ENCODE data around the gene CNTFR. TPM values are rescaled to one million over a fixed set of nuclear protein-coding genes. Genes with fewer than 3 reads are reported as not detected.

Gene CNTFR
- total and polyA plus RNA-seq, 10 of the 15 experiments (the other 5 are each of a cell fraction or from before 2014, with no cell fraction given), result not detected

DNA sequence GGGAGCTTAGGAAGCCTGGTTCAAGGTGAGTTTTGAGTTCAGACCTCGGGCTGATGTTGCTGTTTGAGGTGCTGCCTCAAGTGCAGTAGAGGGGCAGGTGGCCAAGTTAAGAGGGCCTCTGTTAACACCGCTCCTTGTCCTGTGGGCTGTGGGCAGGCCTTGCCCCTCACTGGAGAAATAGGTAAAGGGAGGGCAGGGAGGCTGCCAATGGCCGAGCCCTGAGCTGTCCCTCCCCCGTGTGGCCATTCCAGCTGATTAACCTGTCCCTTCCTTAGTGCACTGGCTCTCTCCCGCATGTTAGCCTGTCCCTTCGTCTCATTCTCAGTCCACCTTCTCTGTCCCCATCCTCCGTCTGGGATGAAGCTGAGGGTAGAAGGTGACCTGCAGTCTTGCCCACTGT, 21.4 kb downstream of the CNTFR start (continued):
- TF ChIP-seq, protein P1, sequence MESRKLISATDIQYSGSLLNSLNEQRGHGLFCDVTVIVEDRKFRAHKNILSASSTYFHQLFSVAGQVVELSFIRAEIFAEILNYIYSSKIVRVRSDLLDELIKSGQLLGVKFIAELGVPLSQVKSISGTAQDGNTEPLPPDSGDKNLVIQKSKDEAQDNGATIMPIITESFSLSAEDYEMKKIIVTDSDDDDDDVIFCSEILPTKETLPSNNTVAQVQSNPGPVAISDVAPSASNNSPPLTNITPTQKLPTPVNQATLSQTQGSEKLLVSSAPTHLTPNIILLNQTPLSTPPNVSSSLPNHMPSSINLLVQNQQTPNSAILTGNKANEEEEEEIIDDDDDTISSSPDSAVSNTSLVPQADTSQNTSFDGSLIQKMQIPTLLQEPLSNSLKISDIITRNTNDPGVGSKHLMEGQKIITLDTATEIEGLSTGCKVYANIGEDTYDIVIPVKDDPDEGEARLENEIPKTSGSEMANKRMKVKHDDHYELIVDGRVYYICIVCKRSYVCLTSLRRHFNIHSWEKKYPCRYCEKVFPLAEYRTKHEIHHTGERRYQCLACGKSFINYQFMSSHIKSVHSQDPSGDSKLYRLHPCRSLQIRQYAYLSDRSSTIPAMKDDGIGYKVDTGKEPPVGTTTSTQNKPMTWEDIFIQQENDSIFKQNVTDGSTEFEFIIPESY (IDR thresholded peaks at IDR 0.05), result no peak
- no peak for TF ChIP-seq IKZF1 (conservative IDR thresholded peaks at IDR 0.05)
- no peak for TF ChIP-seq TARDBP (IDR thresholded peaks at IDR 0.05; ENCODE audit: borderline replicate concordance)
- TF ChIP-seq, protein P2, sequence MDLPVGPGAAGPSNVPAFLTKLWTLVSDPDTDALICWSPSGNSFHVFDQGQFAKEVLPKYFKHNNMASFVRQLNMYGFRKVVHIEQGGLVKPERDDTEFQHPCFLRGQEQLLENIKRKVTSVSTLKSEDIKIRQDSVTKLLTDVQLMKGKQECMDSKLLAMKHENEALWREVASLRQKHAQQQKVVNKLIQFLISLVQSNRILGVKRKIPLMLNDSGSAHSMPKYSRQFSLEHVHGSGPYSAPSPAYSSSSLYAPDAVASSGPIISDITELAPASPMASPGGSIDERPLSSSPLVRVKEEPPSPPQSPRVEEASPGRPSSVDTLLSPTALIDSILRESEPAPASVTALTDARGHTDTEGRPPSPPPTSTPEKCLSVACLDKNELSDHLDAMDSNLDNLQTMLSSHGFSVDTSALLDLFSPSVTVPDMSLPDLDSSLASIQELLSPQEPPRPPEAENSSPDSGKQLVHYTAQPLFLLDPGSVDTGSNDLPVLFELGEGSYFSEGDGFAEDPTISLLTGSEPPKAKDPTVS (IDR thresholded peaks at IDR 0.05; ENCODE audit: low read depth, low read length), result no peak
- TF ChIP-seq, protein P3, sequence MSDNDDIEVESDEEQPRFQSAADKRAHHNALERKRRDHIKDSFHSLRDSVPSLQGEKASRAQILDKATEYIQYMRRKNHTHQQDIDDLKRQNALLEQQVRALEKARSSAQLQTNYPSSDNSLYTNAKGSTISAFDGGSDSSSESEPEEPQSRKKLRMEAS (IDR thresholded peaks at IDR 0.05; ENCODE audit: low read depth, low read length), result no peak
- no peak for TF ChIP-seq YY1 (IDR thresholded peaks at IDR 0.05; ENCODE audit: low read depth, low read length)
- TF ChIP-seq, protein P4, sequence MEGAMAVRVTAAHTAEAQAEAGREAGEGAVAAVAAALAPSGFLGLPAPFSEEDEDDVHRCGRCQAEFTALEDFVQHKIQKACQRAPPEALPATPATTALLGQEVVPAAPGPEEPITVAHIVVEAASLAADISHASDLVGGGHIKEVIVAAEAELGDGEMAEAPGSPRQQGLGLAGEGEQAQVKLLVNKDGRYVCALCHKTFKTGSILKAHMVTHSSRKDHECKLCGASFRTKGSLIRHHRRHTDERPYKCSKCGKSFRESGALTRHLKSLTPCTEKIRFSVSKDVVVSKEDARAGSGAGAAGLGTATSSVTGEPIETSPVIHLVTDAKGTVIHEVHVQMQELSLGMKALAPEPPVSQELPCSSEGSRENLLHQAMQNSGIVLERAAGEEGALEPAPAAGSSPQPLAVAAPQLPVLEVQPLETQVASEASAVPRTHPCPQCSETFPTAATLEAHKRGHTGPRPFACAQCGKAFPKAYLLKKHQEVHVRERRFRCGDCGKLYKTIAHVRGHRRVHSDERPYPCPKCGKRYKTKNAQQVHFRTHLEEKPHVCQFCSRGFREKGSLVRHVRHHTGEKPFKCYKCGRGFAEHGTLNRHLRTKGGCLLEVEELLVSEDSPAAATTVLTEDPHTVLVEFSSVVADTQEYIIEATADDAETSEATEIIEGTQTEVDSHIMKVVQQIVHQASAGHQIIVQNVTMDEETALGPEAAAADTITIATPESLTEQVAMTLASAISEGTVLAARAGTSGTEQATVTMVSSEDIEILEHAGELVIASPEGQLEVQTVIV (IDR thresholded peaks at IDR 0.05; ENCODE audit: borderline replicate concordance, partially characterized antibody), result no peak
- TF ChIP-seq MYB (IDR thresholded peaks at IDR 0.05; ENCODE audit: borderline replicate concordance, low read depth, low read length), result no peak
- no peak for TF ChIP-seq MTA2 (IDR thresholded peaks at IDR 0.05; ENCODE audit: low read depth)
- TF ChIP-seq SMAD5 (IDR thresholded peaks at IDR 0.05; ENCODE audit: low read depth), result no peak
